Left lobe of liver (tissue), 2 donors: ENCODE data around the gene CENPU. TPM values are rescaled to one million over a fixed set of nuclear protein-coding genes. Genes with fewer than 3 reads are reported as not detected.
"Not testable (repeated sequence)": the region's sequence is repeated elsewhere in the genome, so short reads cannot be mapped to it uniquely, and the experiment has no call there.

Source experiments
- ATAC-seq: fragments of 200-7000 bp; cut with Tn5 transposase; one replicate; pipeline ENCODE4 v1.9.1; 2020; ENCODE audit warnings: mild to moderate bottlenecking, moderate library complexity
- DNase-seq: peaks from one replicate; pipeline ENCODE4 v3.0.0-alpha.2; 2020; ENCODE audit warnings: low spot score
- total RNA-seq: library from RNA; stranded (reverse); gene quantifications from one replicate; pipeline ENCODE4 v1.2.1, GENCODE V29; 2021
- donor health status: DM: no; HTN: no; CAD: no; lungs with moderate emphysema.
- donor health status: DM: no; HTN: yes; CAD: no.

The CENPU gene
- total RNA-seq, 1 donor from 2014 or later, result 1.6 TPM

DNA sequence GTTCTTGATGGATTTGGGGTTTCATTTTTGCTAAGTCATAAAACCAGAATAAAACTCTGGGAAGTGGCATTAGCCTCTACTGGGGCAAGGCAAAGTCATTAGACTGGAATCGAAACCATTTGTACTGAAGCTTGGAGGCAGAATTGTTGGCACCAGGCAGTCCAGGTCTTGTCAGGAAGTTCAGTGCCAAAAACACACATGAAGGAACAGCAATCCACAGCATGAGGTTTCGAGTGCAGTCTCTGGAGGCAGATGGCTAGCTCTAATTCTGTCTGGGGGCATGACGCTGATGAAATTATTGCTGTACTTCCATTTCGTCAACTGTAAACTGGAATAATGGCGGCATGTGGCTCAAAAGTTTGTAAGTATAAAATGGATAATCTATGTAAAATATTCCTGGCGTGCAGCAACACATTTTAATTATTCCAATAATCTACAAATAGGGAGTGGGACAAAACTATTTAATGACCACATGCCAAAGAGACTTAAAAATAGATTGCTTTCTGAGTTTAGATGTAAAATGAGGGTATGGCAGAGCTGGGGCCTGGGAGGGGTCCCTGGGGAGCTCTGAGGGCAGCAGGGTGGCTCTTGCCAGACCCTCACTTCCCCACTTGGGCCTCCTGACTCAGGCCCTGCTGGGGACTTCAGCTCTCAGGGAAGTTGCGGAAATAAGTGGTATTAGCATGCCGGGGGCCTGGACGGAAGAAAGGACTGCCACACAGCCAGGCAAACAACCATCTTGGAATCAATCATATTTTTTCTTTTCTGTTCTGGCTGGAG is 18.8 kb upstream of the CENPU start:
- DNase-seq (no peak), ATAC-seq (peak; percentile 3)

DNA sequence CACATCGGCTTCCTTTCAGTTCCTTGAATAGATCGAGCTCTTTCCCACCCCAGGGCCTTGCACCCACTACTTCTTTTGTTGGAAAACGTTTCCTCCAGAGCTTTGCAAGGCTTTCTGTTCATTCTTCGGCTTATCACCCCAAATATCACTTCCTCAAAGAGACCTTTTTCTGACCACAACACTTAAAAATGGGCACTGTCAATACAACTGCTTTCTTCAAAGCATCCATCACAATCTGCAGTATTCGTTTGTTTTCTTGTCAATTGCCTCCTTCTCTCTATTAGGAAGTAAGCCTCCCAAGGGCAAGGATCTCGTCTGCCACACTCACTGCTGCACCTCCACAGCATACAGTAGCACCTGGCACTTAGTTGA is 17.7 kb upstream of the CENPU start:
- no peak for DNase-seq
- peak; percentile 0 for ATAC-seq

DNA sequence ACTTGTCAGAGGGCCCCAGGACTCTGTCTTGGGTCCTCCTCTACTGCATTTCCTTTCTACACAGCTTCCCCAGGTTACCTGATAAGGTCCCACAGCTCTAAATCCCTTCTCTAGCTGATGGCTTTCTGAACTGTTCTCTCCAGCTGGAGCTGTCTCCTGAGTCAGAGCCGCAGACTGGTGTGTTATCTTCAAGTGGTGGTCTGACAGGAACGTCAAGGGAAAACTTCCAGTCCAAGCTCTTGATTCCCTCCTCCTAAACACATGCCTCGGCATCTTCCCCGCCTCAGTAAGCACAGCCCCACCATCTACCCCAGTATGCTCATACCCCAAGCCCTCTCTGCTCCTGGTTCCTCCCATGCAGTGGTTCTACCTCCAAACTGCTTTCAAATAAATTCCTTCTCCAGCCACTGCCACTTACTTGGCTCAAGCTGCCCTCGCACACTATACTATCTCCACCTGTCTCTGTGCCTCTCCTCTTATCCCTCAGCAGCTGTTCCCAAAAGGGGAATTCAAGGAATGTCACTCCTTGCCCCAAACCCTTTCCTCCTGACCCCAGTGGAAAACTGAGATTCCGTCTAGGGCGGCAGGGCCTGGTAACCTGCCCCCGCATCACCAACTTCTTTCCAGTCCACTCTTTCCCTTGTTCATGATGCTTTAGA is 17.2 kb upstream of the CENPU start:
- peak; percentile 7 for ATAC-seq
- DNase-seq, result no peak

DNA sequence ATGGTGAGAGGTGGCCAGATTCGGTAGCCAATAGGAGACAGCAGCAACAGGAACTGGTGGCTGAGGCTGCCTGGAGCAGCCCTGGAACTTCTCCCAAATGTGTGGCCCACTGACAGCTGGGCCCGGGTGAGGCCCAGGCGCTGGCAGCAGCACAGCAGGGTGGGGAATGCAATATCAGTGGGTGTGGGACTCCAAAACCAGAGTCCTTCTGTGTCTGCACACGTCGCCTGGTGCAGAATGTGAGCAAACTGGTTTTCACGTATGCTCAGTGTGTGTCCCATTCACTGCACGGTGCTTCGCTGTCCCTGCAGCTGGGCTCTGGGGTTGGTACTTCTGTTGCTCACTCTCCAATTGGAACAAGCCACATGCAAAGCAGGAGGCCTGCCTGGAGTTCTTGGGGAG is 14.4 kb upstream of the CENPU start:
- no peak for DNase-seq
- peak; percentile 5 for ATAC-seq

DNA sequence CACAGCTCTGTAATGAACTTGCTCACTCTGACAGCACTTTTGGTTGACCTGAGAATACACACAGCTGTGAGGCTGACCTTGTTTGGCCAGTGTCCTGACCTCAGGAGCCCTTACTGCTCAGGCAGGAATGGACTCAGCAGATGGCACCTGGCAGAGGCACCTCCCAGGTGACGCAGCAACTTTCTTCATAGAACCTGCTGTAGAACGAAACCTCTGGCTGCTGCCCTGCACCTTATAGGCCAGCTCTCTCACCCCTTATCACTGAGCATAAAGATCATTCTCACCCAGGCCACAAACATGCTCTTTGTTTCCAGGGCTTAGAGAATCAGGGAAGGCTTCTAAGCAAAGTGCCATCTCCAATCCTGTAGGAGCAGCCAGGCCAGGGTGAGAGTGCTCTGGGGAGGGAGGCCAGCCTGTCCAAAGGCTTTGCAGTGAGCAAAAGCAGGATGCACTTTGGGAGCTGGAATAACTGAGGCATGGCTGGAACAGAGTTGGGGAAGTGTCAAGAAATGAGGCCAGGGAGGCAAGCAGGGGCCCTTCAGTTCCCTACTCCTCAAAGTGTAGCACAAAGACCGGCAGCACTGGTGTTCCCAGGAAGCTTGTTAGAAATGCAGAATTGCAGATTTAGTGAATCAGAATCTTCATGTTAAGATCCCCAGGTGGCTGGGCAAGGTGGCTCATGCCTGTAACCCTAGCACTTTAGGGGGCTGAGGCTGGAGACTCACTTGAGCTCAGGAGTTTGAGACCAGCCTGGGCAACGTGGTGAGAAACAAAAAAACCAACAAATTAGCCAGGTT is 13.3 kb upstream of the CENPU start:
- ATAC-seq, result peak; percentile 62
- DNase-seq, result peak; percentile 87

DNA sequence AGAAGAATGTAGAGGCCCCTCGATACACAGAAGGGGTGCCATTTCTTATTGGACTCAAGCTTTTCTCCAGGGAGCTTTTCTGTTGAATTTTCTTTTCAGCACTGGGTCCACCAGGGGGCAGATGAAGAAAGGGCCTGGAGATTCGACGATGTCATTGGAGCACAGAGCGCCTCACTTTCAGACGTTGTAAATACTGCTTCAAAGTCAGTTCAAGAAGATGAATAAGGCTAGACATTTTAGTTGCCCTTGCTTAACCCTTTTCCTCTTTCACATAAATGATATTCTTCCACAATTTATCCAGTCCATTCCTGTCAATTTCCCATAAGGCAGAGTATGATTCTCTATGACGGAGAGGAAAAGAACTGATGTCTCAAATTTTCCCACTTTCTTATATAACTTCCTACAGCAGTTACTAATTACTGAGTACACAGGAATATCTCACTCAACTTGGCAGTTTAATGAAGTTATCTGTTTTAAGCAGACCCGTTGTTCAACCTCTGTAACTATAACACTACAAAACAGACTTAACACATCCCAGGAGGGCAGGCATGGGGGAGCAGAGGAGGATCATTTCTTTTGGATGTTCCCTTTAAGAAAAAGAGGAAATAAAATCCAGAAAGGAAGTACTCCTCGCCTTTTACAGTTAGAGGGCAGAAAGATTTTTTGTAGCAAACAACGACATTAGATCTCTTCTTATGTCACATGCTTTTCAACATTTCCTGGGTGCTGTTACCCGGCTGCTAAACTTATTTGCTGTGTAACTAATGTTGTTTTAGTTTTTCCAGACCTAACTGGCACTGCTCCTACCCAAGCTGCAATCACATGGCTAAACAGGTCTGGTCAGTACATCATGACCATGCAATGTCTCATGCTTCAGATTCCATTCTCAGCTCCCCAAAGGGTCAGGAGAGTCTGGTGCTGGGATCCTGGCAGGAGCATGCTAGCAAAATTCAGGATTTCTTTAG is 12.2 kb upstream of the CENPU start:
- DNase-seq, result peak; percentile 63
- peak; percentile 25 for ATAC-seq

DNA sequence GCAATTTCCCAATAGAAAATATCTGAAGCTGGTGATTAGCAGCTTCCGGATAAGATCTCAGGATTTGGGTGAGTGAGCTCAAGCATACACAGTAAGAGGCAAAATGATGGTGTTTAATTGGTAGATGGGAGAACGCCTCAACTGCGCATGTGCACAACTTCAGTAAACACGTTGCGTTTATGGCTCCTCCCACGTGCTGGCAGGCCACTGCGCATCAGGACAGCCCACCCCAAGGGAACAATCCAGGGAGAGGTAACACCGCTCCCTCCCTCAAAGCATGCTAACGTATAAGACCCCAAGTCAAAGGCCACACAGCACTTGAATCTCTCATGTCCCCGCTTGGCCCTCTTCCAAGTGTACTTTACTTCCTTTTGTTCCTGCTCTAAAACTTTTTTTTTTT is 10.3 kb upstream of the CENPU start:
- ATAC-seq (no peak), DNase-seq (no peak)

DNA sequence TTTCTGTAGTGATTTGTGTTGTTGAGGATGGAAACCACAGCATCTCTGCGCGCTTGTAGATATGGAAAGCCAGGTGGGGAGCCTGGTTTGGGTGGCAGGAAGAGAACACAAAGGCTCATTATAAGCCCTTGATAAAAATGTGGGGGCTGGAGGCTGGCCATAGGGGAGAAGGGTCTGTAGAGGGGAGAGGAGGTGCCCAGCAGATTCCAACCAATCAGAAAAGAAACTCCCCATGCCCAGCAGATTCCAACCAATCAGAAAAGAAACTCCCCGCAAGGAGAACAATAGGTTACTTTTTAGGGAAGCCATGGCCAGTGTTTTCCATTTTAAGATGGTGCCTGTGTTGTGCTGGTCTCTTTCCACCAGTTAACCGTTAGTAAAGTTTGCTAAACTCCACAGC is 9.8 kb upstream of the CENPU start:
- DNase-seq (no peak), ATAC-seq (no peak)

DNA sequence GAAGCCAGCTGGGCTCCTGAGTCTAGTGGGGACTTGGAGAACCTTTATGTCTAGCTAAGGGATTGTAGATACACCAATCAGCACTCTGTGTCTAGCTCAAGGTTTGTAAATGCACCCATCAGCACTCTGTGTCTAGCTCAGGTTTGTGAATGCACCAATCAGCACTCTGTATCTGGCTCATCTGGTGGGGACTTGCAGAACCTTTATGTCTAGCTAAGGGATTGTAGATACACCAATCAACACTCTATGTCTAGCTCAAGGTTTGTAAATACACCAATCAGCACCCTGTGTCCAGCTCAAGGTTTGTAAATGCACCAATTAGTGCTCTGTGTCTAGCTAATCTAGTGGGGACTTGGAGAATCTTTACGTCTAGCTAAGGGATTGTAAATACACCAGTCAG is 7.8 kb upstream of the CENPU start:
- not testable (repeated sequence) for DNase-seq, ATAC-seq

DNA sequence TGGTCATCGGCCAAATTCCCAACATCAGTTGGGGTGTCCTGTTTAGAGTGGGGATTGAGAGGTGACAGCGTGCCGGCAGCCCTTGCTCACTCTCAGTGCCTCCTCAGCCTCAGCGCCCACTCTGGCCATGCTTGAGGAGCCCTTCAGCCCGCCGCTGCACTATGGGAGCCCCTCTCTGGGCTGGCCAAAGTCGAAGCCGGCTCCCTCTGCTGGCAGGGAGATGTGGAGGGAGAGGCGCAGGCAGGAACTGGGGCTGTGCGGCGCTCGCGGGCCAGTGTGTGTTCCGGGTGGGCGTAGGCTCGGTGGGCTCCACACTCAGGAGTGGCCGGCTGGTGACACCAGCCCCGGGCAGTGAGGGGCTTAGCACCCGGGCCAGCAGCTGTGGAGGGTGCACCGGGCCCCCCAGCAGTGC is 7.1 kb upstream of the CENPU start:
- no peak for DNase-seq
- no peak for ATAC-seq

DNA sequence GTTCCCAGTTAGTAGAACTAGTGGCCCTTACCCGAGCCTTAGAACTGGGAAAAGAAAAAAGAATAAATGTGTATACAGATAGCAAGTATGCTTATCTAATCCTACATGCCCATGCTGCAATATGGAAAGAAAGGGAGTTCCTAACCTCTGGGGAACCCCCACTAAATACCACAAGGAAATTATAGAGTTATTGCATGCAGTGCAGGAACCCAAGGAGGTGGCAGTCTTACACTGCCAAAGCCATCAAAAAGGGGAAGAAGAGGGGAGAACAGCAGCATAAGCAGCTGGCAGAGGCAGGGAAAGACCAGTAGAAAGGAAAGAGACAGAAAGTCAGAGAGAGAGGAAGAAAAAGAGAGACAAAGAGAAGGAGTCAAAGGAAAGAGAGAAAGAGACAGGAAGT is 5.7 kb upstream of the CENPU start:
- not testable (repeated sequence) for DNase-seq, ATAC-seq

DNA sequence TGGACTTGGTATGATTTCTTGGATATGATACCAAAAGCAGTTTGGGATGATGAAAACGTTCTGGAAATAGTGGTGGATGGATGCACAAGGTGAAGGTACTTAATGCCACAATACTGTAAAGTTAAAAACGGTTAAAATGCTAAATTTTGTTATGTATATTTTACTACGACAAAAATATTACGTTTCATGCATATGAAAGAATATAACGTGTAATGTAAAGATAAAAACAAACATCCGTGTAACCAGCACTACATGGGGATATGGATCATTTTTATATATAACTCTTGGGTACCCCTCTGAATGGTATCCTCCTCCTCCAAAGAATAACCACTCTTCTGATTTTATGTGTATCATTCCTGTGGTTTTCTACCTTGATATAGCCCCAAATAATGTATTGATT is 862 bp upstream of the CENPU start:
- ATAC-seq, result no peak
- no peak for DNase-seq

DNA sequence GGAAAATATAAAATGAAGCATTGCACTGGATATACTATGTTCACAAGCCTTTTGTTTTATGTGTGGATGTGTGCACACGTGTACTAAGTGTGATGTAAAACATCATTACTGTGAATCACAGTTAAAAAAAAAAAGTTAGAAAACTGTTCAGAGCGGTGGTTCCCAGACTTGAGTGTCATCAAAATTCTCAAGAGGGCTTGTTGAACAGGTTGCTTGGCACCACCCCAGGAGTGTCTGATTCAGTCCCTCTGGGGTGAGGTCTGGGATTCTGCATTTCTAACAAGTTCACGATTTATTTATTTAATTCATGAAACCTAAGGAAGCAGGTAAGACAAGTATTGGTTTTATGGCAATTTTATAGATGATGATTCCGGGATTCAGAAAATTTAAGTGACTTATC is 1.8 kb downstream of the CENPU start:
- DNase-seq, result no peak
- no peak for ATAC-seq

DNA sequence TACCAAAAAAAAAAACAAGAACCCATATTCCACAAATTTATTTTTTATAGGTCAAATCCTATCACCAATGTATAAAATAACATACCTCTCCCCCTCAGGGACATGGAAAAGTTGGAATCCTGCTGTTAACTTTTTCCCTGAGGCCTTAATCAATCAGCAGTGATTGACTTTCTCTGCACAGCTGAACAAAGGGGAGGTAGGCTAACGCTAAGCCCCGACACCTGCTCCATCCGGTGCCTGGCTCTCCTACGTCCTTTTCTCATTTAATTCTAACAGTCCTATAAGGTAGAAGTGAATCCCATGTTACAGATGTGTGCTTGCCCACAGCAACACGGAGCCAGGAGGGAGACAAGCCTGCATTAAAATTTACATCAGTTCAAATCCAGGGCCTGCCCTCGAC is 2.8 kb downstream of the CENPU start:
- ATAC-seq (no peak), DNase-seq (no peak)

DNA sequence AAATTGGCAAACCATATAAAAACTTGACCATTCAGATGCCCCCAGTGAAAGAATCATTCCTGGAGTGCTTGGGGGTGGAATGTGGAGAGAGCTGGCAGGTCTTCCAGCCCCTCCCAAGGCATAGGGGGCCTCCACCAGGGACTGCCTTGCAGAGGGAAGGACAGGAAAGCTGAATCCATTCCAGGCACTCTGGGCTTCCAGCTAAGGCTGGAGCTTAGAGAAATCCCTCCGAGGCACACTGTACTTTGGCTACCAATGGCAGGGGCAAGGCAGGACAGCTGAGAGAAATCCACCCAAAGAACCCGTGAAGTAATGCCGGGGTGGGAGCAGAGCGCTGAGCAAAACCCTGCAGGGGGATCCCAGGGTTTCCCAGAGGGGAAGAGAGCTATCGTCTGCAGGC is 4.0 kb downstream of the CENPU start:
- ATAC-seq, result no peak
- no peak for DNase-seq

DNA sequence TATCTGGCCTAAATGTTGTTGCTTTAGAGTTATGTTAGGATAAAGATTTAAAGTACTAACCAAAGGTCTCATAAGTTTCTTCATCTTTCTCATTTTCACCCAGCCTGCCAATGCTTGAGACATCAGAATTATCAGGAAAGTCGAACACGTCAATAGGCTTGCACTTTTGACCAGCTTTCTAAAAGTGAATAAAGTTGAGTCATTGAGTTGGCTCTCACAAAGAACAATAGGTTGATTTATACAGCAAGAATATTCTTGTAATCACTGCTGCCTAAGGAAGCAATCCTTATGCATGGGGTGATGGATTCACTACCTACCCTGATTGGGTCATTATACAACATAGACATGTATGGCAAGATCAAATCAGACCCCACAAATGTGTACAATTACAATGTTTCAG is 5.0 kb downstream of the CENPU start:
- no peak for ATAC-seq
- no peak for DNase-seq

DNA sequence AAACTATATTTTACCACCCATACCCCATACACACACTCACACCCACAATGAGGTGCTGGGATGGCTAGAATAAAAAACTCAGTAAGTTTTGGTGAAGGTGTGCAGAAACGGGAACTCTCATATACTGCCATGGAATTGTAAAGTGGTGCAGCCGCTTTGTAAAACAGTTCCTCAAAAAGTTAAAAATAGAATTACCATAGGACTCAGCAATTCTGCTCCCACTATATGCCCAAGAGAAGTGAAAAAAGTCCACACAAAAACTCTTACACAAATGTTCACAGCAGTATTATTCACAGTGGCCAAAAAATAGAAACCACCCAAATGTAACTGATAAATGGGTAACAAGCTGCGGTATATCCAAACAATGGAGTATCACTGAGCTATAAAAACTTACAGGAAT is 6.5 kb downstream of the CENPU start:
- no peak for ATAC-seq

DNA sequence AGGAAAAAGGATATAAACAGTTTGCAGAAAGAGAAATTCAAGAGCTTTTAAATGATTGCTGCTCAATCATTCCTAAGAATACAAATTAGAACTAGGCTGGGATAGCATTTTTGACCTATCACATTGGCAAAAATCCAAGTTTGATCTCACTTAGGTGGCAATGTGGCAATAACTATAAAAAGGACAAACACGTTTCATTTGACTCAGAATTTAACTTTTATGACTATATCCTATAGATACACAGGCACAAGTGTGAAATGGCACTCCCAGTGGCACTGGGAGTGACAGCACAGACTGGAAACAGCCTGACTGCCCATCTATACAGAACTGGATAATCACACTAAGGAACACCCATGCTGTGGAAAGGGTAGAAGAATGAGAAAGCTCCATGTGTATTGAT is 11.1 kb downstream of the CENPU start:
- no peak for ATAC-seq
- no peak for DNase-seq

More for the DNA sequence above, 6.5 kb downstream of the CENPU start:
- DNase-seq, result no peak

DNA sequence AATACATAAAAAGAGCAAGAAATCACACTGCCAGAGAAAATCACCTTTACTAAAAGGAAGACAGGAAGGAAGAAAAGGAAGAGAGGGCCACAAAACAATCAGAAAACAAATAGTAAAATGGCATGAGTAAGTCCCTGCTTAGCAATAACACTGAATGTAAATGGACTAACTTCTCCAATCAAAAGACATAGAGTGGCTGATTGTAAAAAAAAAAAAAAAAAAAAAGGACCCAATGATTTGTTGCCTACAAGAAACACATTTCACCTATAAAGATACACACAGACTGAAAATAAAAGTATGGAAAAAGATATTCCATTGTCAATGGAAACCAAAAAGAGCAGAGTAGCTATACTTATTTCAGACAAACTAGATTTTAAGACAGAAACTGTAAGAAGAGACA is 12.6 kb downstream of the CENPU start:
- ATAC-seq (no peak), DNase-seq (no peak)

DNA sequence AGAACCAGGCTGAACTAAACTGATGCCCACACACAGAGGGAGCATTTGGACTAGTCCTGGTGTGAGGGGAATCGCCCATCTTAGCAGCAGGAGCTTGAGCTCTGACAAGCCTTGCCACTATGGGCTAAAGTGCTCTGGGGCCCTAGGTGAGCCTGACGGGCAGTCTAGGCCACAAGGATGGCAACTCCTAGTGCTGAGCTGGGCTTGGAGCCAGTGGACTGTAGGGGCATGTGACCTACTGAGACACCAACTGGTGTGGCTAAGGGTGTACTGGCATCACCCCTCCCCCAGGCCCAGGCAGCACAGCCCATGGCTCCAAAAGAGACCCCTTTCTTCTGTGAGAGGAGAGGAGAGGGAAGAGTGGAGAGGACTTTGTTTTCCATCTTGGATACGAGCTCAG is 14.5 kb downstream of the CENPU start:
- DNase-seq (no peak), ATAC-seq (no peak)

DNA sequence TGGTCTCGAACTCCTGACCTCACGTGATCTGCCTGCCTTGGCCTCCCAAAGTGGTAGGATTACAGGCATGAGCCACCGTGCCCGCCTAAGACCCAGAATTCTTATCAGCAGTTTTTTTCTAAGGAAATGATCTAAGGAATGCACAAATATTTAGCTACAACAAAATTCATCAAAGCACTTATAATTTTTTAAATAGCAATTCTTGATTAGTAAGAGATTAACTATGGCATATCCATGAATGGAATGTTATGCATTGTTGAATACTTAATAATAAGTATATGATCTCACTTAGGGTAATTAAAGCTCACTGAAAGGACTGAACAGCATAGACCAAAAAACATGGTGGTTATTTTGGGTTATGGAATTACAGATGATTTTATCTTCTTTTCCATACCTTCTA is 18.4 kb downstream of the CENPU start:
- DNase-seq, result no peak
- ATAC-seq, result no peak
